ENCODE results near the gene TCERG1L. TPM values are rescaled to one million over a fixed set of nuclear protein-coding genes. Genes with fewer than 3 reads are reported as not detected.

Gene TCERG1L
- total RNA-seq, 6 experiments from 2014 or later, result not detected

GRCh38 chr10:131165092-131165491 is 146.4 kb downstream of the TCERG1L start:
- Histone ChIP-seq H3K4me3 (no peak overlapping the region), H3K9me3 (no peaks in the 10 kb centered on the region), H3K4me1 (no peaks in the 10 kb centered on the region), H3K27me3 (no peaks in the 10 kb centered on the region), H3K27ac (no peak overlapping the region), H3K36me3 (no peaks in the 10 kb centered on the region)
- ATAC-seq, result no peak
- no peak for TF ChIP-seq POLR2A (IDR thresholded peaks at IDR 0.05)
- no peak for TF ChIP-seq CTCF (IDR thresholded peaks at IDR 0.05)
- 56% methylated on average over 7 of the region's 7 CpGs for WGBS (ENCODE audit: insufficient coverage, low coverage, low lambda C conversion rate, missing lambda C conversion rate)
- intact Hi-C loops (cut with DNase I), result no loop called here
- no peak for DNase-seq

- Histone ChIP-seq H3K9me3 (no peaks in the 10 kb centered on the region), H3K27me3 (no peaks in the 10 kb centered on the region), H3K36me3 (no peaks in the 10 kb centered on the region), H3K4me3 (no peak overlapping the region), H3K4me1 (no peaks in the 10 kb centered on the region), H3K27ac (no peak overlapping the region)
- intact Hi-C loops (cut with DNase I), result no loop called here
- TF ChIP-seq POLR2A (IDR thresholded peaks at IDR 0.05) (no peak), CTCF (IDR thresholded peaks at IDR 0.05) (no peak)
- DNase-seq, result no peak
- 59% methylated on average over 7 of the region's 15 CpGs for WGBS (ENCODE audit: insufficient coverage, low coverage, low lambda C conversion rate, missing lambda C conversion rate)
- ATAC-seq, result no peak
These were observed 148.4 kb downstream of the TCERG1L start for GRCh38 chr10:131162866-131163843.

GRCh38 chr10:131162211-131162610 is 149.3 kb downstream of the TCERG1L start:
- H3K4me1 ChIP-seq, result no peaks in the 10 kb centered on the region
- H3K4me3 ChIP-seq, result no peak overlapping the region
- ATAC-seq (no peak), DNase-seq (no peak)
- no peaks in the 10 kb centered on the region for H3K36me3 ChIP-seq
- no peaks in the 10 kb centered on the region for H3K27me3 ChIP-seq
- no peak for TF ChIP-seq POLR2A (IDR thresholded peaks at IDR 0.05)
- TF ChIP-seq CTCF (IDR thresholded peaks at IDR 0.05), result no peak
- intact Hi-C loops (cut with DNase I), result no loop called here
- H3K9me3 ChIP-seq, result no peaks in the 10 kb centered on the region
- 58% methylated on average over 3 of the region's 6 CpGs for WGBS (ENCODE audit: insufficient coverage, low coverage, low lambda C conversion rate, missing lambda C conversion rate)
- no peak overlapping the region for H3K27ac ChIP-seq

- Histone ChIP-seq H3K4me1 (no peaks in the 10 kb centered on the region), H3K27ac (no peak overlapping the region), H3K9me3 (no peaks in the 10 kb centered on the region), H3K4me3 (no peak overlapping the region), H3K36me3 (no peaks in the 10 kb centered on the region), H3K27me3 (no peaks in the 10 kb centered on the region)
- WGBS (ENCODE audit: insufficient coverage, low coverage, low lambda C conversion rate, missing lambda C conversion rate), result 64% methylated on average over 4 of the region's 8 CpGs
- intact Hi-C loops (cut with DNase I), result no loop called here
- TF ChIP-seq POLR2A (IDR thresholded peaks at IDR 0.05), result no peak
- no peak for TF ChIP-seq CTCF (IDR thresholded peaks at IDR 0.05)
- DNase-seq (no peak), ATAC-seq (no peak)
These were observed 150.4 kb downstream of the TCERG1L start for GRCh38 chr10:131161087-131161486.
